Ectodermal cell (in vitro differentiated cells): ENCODE measurements around the gene AJM1.

Experiments used
- H3K27ac ChIP-seq: 2 replicates; pipeline ENCODE4 v1.7.0; 2013; ENCODE audit warnings: mild to moderate bottlenecking, low read depth, low read length; ENCODE audit not compliant: insufficient read depth, poor library complexity, severe bottlenecking
- H3K27me3 ChIP-seq: 2 replicates; pipeline ENCODE4 v1.7.0; 2013; ENCODE audit warnings: mild to moderate bottlenecking, low read length; ENCODE audit not compliant: insufficient read depth, control insufficient read depth, poor library complexity, severe bottlenecking
- H3K36me3 ChIP-seq: one replicate; pipeline ENCODE4 v1.7.0; 2013; ENCODE audit warnings: low read length; ENCODE audit not compliant: control insufficient read depth, insufficient read depth
- H3K4me1 ChIP-seq: one replicate; pipeline ENCODE4 v1.7.0; 2013; ENCODE audit warnings: low read length; ENCODE audit not compliant: control insufficient read depth, insufficient read depth
- H3K4me3 ChIP-seq: 2 replicates; pipeline ENCODE4 v1.7.0; 2013; ENCODE audit warnings: low read depth, low read length, control low read depth; ENCODE audit not compliant: insufficient read depth
- H3K9me3 ChIP-seq: 2 replicates; pipeline ENCODE4 v1.7.0; 2013; ENCODE audit warnings: mild to moderate bottlenecking, low read length, moderate library complexity; ENCODE audit not compliant: control insufficient read depth
- WGBS, 2 experiments: methylation state at CpG; one replicate each; pipeline ENCODE4 v1.1.7; 2013; ENCODE audit warnings: missing lambda C conversion rate in 2 of 2; 5-methylcytosine and 5-hydroxymethylcytosine counted together

The AJM1 gene

GRCh38 chr9:136885950-136886578, 43.8 kb downstream of the AJM1 start, which contains the start of gene TRAF2:
Gene TRAF2, plus strand, starts transcription at chr9:136886516. Its CDS starts 12,225 bp downstream, at chr9:136898741.
- Histone ChIP-seq H3K36me3 (no peaks in the 10 kb centered on the region), H3K27ac (peak within 1 kb of the TSS; percentile 76), H3K9me3 (no peaks in the 10 kb centered on the region), H3K4me1 (peaks cover 5% of the 10 kb centered on the region), H3K4me3 (peak within 1 kb of the TSS; percentile 87), H3K27me3 (no peaks in the 10 kb centered on the region)
- 0% methylated on average over 88 of the region's 88 CpGs for WGBS, 2 experiments

GRCh38 chr9:136886610-136887597, 44.6 kb downstream of the AJM1 start:
- 4 to 5% methylated on average over 76 of the region's 76 CpGs for WGBS, 2 experiments

DNA sequence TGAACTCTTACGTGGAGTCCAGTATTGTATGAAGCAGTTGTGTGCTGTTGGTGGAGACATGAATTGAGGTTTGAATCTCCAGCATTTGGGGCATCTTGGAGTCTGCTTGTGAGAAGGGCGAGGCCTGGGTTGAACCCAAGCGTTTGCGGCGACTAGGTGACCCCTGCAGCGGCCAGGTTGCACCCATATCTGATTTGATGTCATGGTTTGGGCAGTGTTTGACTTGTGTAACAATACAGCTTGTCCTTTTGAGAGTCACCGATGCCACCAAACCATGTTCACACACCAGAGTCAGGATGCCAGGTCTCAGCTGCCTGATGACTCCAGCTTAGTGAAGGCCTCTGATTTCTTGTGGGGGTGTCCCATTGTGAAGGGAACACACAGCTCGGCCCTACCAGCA, 46.2 kb downstream of the AJM1 start:
- no peaks in the 10 kb centered on the region for H3K9me3 ChIP-seq
- no peak overlapping the region for H3K27ac ChIP-seq
- H3K27me3 ChIP-seq = no peaks in the 10 kb centered on the region
- no peaks in the 10 kb centered on the region for H3K36me3 ChIP-seq
- no peak overlapping the region for H3K4me3 ChIP-seq
- H3K4me1 ChIP-seq = no peaks in the 10 kb centered on the region
- 97% methylated on average over 8 of the region's 8 CpGs for WGBS, 2 experiments

More at GRCh38 chr9:136886610-136887597, 44.6 kb downstream of the AJM1 start:
- Histone ChIP-seq H3K36me3 (no peaks in the 10 kb centered on the region), H3K4me1 (peaks cover under 1% of the 10 kb centered on the region), H3K9me3 (no peaks in the 10 kb centered on the region), H3K27me3 (no peaks in the 10 kb centered on the region), H3K4me3 (peak overlapping the region; percentile 87), H3K27ac (peak overlapping the region; percentile 76)

GRCh38 chr9:136889858-136890257, 47.6 kb downstream of the AJM1 start:
- WGBS, 2 experiments = 96 to 97% methylated on average over 42 of the region's 42 CpGs
- Histone ChIP-seq H3K4me1 (no peaks in the 10 kb centered on the region), H3K27me3 (no peaks in the 10 kb centered on the region), H3K9me3 (no peaks in the 10 kb centered on the region), H3K27ac (no peak overlapping the region), H3K4me3 (no peak overlapping the region), H3K36me3 (no peaks in the 10 kb centered on the region)

GRCh38 chr9:136890661-136891060, 48.4 kb downstream of the AJM1 start:
- WGBS, 2 experiments = 93 to 94% methylated on average over 13 of the region's 13 CpGs
- Histone ChIP-seq H3K4me1 (no peaks in the 10 kb centered on the region), H3K27ac (no peak overlapping the region), H3K4me3 (no peak overlapping the region), H3K36me3 (no peaks in the 10 kb centered on the region), H3K27me3 (no peaks in the 10 kb centered on the region), H3K9me3 (no peaks in the 10 kb centered on the region)
